HG03460 (cell line): ENCODE measurements around the gene OTUD4.
"Not testable (repeated sequence)": the region's sequence is repeated elsewhere in the genome, so short reads cannot be mapped to it uniquely, and the experiment has no call there.

Source experiments
- ATAC-seq: cut with Tn5 transposase; IDR thresholded peaks from one replicate; pipeline ENCODE4 v1.9.1; 2021; ENCODE audit not compliant: unreplicated experiment

Gene OTUD4

GRCh38 chr4:145180298-145181090 lies at the start of gene OTUD4:
TSS of gene OTUD4 (minus strand) at chr4:145180589. CDS start at chr4:145179973, 616 bp downstream.
- peak; percentile 73 for ATAC-seq

GRCh38 chr4:145223228-145223627 lies 42.8 kb upstream of the OTUD4 start:
- ATAC-seq, result not testable (repeated sequence)

- ATAC-seq, result not testable (repeated sequence)
Measured at GRCh38 chr4:145221529-145221928, 41.1 kb upstream of the OTUD4 start.

- ATAC-seq, result no peak
Measured at GRCh38 chr4:145219090-145219489, 38.7 kb upstream of the OTUD4 start.

- ATAC-seq, result peak; percentile 97
Measured at GRCh38 chr4:145218251-145218650, 37.9 kb upstream of the OTUD4 start.

GRCh38 chr4:145217349-145217748 lies 37.0 kb upstream of the OTUD4 start:
- no peak for ATAC-seq

- ATAC-seq, result no peak
Measured at GRCh38 chr4:145216535-145216934, 36.1 kb upstream of the OTUD4 start.

- no peak for ATAC-seq
Measured at GRCh38 chr4:145213245-145213644, 32.9 kb upstream of the OTUD4 start.

- ATAC-seq, result no peak
Measured at GRCh38 chr4:145207934-145208333, 27.5 kb upstream of the OTUD4 start.

- ATAC-seq, result no peak
Measured at GRCh38 chr4:145203410-145203809, 23.0 kb upstream of the OTUD4 start.

GRCh38 chr4:145200366-145200765 lies 20.0 kb upstream of the OTUD4 start:
- no peak for ATAC-seq

- ATAC-seq, result no peak
Measured at GRCh38 chr4:145199051-145199716, 18.8 kb upstream of the OTUD4 start.

GRCh38 chr4:145196747-145197146 lies 16.4 kb upstream of the OTUD4 start:
- no peak for ATAC-seq

- ATAC-seq, result peak; percentile 84
Measured at GRCh38 chr4:145195167-145195952, 15.0 kb upstream of the OTUD4 start.

- no peak for ATAC-seq
Measured at GRCh38 chr4:145189981-145190380, 9.6 kb upstream of the OTUD4 start.

GRCh38 chr4:145186729-145187128 lies 6.3 kb upstream of the OTUD4 start:
- ATAC-seq, result peak; percentile 82

GRCh38 chr4:145183581-145183980 lies 3.2 kb upstream of the OTUD4 start:
- no peak for ATAC-seq

- ATAC-seq, result no peak
Measured at GRCh38 chr4:145183023-145183422, 2.6 kb upstream of the OTUD4 start.

GRCh38 chr4:145182222-145182621 lies 1.8 kb upstream of the OTUD4 start:
- ATAC-seq, result no peak

- no peak for ATAC-seq
Measured at GRCh38 chr4:145181091-145181501, 707 bp upstream of the OTUD4 start.

GRCh38 chr4:145179861-145180297 lies 510 bp downstream of the OTUD4 start:
- peak; percentile 21 for ATAC-seq
